Putamen (tissue), 1 donor: ENCODE data around the gene FGF14.

Source experiments
- DNase-seq: peaks from one replicate; pipeline ENCODE4 v3.0.0-alpha.2; 2016; ENCODE audit warnings: low spot score

The FGF14 gene

DNA sequence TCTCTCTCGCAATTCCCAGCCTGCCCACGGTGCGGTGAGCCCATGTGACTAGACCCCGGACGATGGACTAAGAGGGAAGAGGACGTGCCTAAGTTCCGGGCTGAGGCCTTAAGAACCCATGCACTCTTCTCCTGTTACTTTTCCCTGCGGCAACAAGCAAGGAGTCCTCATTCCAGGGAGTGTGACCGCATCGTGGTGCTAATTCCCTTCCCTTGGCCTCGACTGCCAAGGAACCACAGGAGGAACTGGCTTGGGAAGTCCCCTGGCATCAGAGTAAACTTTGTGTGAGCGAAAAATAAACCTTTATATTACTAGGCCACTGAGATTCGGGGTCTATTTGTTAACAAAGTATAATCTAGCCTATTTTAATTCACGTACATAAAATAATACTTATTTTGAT is 34.0 kb downstream of the FGF14 start:
- DNase-seq: no peak

GRCh38 chr13:102361113-102361512 is 40.7 kb downstream of the FGF14 start:
- no peak for DNase-seq

DNA sequence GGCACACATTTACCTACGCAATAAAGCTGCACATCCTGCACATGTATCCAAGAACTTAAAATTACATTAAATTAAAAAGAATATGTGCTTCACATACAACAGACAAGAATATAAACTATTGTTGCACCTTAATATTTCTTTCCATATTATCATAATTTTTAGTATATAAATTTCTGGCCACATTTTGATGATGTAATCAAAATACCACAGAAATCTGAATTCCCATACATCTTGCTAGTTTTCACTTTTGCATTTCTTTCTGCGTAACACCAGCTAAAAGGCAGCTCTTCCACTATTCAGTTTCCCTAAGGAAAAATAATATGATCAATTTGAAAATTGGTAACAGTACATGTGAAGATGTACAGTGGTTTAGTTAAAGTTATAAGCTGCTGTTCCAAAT is 42.6 kb downstream of the FGF14 start:
- no peak for DNase-seq

DNA sequence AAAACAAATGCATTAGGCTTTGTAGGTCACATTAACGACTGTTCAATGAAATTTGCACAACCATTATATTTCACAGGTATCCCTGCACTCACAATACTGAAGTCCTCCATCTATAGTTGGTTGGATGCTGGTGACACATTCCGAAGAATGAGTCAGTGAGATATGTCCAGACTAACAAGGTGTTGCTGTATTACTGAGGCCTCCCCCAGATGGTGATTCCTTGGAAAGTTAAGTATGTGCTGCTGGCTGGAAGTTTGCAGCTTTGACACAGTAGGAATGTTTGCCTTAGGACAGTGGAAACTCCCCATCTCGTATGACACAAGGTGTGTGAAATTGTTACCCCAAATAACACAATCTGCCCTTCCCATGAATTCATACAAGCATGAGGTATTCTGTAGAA is 46.6 kb downstream of the FGF14 start:
- no peak for DNase-seq

GRCh38 chr13:102354011-102354410 is 47.8 kb downstream of the FGF14 start:
- DNase-seq: no peak

GRCh38 chr13:102351521-102351920 is 50.3 kb downstream of the FGF14 start:
- DNase-seq: no peak

DNA sequence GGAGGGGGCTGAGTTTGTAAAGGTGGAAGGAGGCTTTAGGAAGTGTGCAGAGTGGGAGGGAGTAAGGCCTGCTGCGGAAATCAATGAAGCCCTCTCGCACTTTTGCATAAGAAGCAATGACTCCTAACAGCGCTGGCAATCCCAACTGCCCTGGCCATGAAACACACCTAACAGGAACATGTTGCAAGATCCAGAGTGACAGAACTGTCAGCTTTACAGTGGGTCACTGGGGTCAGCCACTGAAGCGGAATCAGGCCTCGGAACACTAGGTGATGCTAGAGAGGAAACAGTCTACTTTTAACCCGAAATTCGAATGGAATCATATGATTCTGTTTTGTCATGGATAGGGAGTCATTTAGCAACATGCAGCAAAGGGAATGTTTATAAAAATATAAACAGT is 54.4 kb downstream of the FGF14 start:
- DNase-seq: no peak

- no peak for DNase-seq
These were observed 55.1 kb downstream of the FGF14 start for GRCh38 chr13:102346769-102347168.

GRCh38 chr13:102344410-102344809 is 57.4 kb downstream of the FGF14 start:
- DNase-seq: no peak

DNA sequence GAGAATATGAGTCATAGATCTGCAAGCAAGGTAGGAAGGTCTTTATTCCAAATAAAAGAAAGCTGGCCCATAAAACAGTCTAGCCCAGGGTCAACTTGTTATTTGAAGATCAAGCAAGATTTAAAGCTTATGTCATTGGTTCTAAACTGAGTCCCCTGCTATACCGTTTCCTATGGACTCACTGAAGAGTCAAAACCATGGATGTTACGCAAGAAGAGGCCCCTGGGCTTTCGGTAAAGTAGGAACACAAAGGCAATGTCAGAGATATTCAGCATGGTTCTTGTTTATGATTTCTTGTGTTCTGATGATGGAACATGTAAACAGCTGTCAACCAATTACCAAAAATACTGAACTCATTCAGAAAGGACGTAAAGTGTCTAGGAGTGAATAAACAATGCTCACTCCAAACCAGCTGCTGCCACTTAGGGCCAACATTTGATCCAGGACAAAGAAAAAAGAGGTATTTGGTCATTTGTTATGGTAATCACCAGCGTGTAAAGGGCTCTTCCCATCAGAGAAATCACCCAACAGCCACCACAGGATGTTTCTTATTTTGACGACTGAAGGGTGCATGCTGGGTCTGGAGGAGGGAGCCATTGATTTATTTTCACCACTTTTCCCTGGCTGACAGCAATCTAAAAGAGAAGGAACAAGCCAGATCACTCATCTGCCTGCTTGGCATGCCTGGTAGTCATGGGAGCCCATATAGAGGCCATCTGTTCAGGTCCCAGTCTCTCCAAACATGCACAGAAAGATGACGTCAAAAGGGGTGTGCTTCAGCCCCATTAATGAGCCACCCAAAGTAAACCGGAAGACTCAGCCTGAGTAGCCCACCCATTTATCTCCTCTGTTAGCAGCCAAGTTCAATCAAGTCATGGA is 68.3 kb downstream of the FGF14 start:
- DNase-seq: no peak

- DNase-seq: no peak
These were observed 72.9 kb downstream of the FGF14 start for GRCh38 chr13:102328909-102329308.

- DNase-seq: no peak
These were observed 74.7 kb downstream of the FGF14 start for GRCh38 chr13:102327119-102327617.

DNA sequence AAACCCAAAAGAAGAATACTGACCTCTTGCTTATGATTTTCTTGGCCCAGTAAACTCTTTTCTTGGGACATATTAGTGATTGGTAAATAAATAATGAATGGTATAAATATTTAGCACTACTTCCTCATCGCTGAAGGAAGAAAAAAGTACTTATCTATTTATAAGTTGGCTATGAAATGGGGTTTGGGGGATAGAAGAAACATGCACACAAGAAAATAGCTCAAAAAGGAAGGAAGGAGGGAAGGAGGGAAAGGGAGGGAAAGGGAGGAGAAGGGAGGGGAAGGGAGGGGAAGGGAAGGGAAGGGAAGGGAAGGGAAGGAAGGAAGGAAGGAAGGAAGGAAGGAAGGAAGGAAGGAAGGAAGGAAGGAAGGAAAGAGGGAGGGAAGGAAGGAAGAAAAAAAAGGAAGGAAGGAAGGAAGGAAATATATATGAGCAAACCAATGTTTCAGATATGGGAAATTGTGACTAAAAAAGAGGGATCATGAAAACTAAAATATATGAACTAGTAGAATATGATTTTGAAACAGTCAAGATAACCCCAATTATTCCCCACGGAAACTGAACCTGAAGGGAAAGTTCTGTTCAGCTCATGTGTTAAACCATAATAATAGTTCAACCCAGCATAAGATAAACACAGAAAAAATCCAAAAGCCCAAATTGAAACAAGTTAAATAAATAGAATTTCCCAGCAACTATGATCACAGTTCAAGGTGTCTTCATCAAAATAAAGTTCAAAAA is 75.3 kb downstream of the FGF14 start:
- DNase-seq: no peak

DNA sequence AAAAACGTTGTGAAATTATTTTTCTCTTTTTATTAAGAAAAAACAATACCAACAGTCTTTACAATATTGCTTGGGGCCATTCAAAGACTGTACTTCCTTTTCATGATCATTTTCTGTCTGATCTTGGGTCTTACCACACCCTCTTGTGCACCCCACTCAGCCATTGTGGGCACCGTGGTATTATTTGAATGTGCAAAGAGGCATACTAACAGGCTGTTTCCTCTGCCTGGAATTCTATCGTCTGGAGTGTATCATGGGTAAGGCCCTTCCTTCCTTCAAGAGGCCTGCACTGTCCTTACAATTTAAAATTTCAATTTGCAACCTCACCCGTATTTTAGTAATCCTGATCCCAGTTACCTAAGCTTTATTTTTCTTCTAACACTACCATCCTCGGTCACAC is 76.5 kb downstream of the FGF14 start:
- DNase-seq: no peak

- DNase-seq: no peak
These were observed 78.3 kb downstream of the FGF14 start for GRCh38 chr13:102323505-102323904.

GRCh38 chr13:102323012-102323411 is 78.8 kb downstream of the FGF14 start:
- DNase-seq: no peak

DNA sequence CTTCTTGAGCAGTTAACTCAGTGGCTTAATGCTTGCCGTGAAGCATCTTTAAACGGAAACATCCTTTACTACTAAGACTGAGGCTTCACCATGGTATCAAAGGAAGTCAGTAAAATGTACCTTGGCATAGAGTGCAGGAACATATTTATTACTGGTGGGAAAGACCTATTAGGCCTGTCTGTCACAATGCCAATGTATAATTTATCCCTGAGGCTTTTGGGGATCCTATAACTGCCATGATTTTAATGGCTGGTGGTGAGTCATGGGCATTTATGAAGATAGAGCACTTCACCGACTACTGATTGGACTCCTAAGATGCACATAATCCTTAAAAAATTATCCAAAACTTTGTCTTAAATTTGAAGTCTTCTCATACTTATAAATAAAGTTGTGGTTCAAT is 79.6 kb downstream of the FGF14 start:
- DNase-seq: no peak

DNA sequence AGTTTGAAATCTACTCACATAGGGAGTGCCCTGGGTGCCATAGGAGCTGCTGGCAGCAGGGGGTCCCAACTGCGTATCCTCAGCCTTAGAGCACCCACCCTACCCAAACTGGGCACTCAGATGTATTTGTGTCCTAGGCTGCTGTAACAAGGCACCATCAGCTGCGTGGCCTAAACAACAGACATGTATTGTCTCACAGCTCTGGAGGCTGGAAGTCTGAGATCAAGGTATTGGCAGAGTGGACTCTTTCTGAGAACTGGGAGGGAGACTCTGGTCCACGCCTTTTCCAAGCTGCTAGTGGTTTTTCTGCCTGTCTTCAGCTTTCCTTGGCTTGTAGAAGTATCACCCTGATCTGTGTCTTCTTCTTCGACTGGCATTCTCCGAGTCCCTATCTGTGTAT is 83.6 kb downstream of the FGF14 start:
- DNase-seq: no peak

- DNase-seq: no peak
These were observed 84.3 kb downstream of the FGF14 start for GRCh38 chr13:102317593-102317992.

DNA sequence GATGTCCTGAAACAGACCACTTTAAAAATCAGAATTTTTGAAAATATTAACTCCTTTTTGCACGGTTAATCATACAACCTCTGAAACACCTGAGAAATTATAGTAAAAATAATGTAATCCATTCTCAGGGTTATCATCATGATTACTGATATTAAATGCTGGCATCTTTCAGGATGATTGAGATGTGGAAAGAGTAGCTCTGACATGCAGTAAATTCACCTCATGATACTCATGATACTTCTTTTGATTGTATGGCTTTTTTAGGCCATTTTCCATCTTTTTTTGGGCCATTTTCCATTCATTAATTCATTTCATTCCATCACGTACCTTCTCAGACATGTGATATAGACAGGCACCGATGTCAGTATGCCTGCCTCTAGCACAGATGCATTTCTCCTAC is 85.1 kb downstream of the FGF14 start:
- DNase-seq: no peak

DNA sequence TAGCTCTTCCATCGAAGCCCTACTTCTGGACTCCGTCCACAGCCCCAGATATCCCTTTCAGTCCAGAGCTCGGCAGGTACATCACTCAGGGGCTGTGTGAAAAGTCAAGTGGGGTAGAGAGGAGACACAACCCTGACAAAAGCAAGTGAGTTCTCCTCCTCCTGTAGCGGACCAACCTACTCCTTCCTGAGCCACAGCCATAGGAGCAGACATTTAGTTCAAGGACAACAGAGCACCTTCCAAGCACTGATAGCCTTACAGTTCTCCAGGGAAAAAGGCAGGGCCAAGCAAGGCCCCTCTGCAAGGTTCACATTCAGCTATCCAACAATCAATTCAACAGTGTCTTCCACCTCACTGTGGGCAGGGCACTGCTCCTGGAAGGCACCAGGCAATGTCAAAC is 89.0 kb downstream of the FGF14 start:
- DNase-seq: no peak

- no peak for DNase-seq
These were observed 89.9 kb downstream of the FGF14 start for GRCh38 chr13:102311901-102312300.

DNA sequence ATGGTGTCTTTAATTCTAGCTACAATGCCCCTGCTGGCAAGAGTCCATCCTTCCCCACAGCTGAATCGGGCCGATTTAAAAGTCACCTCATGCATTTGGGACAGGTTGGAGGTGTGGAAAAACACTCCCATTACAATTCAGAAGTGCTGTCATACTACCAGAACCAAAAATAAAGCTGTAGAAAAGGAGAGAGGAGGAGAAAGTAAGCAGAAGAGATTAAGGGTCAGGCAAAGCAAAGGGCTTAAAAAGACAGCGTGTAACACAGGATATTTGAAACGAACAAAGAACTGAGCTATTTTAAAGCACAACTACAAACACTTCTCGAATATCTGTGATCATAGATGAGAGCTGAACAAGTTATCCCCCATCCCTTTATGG is 90.4 kb downstream of the FGF14 start:
- DNase-seq: no peak
